Measurements from ENCODE around the gene IQCK.

The IQCK gene

DNA sequence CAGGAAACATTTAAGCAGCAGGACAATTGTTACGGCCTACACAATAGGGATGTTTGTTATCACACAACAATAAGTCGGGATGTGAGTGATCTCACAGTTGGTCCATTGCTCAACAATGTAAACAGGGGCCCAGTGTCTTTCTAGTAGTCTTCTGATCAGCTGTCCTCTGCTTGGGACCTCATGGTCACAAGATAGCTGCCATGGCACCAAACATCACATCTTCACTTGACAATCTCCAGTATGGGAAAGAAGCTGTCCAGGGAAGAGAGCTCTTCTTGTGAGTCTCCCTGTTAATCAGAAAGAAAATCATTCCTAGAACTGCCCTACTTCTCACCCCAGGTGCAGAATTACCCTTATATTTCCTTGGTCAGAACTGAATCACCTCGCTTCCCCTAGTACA is 172.8 kb downstream of the IQCK start:
- DNase-seq: no peak

- DNase-seq: no peak
Observed at GRCh38 chr16:19892902-19893301, 174.8 kb downstream of the IQCK start.

DNA sequence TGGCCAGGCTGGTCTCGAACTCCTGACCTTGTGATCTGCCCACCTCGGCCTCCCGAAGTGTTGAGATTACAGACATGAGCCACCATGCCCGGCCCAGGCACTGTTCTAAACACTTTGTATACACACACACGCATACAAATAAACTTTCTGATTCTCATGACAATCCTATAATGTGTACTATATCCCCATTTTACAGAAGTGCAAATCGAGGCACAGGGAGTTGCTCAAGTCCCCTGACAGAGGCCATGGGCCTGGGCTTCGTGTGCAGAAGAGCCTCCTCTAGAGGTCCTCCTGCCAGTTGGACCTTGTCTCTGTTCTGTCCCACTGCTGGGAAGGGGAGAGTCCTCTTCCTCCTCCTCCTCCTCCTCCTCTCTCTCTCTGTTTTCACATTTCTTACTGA is 176.5 kb downstream of the IQCK start:
- no peak for DNase-seq

GRCh38 chr16:19896951-19897350 is 178.9 kb downstream of the IQCK start:
- no peak for DNase-seq

DNA sequence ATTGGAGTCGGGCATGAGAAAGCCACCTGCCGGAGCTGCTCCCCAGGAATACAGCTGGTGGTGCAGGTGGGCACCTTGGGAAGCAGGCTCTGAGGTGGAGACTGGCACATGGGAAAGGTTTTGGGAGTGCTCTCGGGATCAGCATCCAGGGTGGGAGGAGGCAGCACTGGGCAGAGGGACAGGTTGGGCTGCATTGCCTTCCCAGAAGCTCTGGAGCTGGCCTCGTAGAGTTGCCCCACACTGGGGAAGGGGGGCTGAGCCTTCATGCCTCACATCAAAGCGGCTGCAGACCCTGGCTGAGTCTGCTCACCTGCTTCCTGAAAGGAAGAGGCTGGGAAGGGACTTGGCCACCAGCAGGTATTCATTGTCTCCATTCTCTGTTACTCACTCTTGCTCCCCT is 180.1 kb downstream of the IQCK start:
- no peak for DNase-seq

- DNase-seq: no peak
Observed at GRCh38 chr16:19898924-19899604, 181.0 kb downstream of the IQCK start.

DNA sequence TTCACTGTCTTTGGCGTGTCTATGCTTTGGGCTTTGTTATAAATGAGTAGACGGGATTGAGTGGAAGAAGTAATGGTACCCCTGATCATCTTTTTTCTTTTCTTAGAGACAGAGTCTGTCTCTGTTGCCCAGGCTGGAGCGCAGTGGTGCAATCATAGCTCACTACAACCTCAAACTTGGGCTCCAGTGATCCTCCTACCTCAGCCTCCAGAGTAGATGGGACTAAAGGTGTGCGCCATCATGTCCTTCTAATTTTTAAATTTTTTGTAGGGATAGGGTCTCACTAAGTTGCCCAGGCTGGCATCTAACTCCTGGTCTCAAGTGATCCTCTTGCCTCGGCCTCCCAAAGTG is 181.5 kb downstream of the IQCK start:
- no peak for DNase-seq

GRCh38 chr16:19901164-19901563 is 183.1 kb downstream of the IQCK start:
- no peak for DNase-seq

- DNase-seq: no peak
Observed at GRCh38 chr16:19907161-19907992, 189.3 kb downstream of the IQCK start.
